ENCODE measurements around the gene C9orf78. TPM values are rescaled to one million over a fixed set of nuclear protein-coding genes. Genes with fewer than 3 reads are reported as not detected.

The C9orf78 gene
- total RNA-seq, 1 donor from 2014 or later: 37.7 TPM

GRCh38 chr9:129816501-129817435, 18.3 kb downstream of the C9orf78 start:
- Mint-ChIP-seq H3K9me3 (ENCODE audit: low read depth) (no peaks in the 10 kb centered on the region), H3K27me3 (ENCODE audit: low read depth) (no peaks in the 10 kb centered on the region), H3K4me1 (ENCODE audit: low read depth) (peaks cover 15% of the 10 kb centered on the region), H3K4me3 (ENCODE audit: unreplicated experiment) (no peak overlapping the region), H3K36me3 (ENCODE audit: low read depth) (peaks cover 14% of the 10 kb centered on the region), H3K27ac (ENCODE audit: unreplicated experiment) (no peak overlapping the region)
- TF ChIP-seq CTCF (IDR thresholded peaks at IDR 0.05): no peak
- no peak for DNase-seq (ENCODE audit: low spot score)

GRCh38 chr9:129815278-129815677, 19.8 kb downstream of the C9orf78 start:
- Mint-ChIP-seq H3K4me1 (ENCODE audit: low read depth) (peaks cover 15% of the 10 kb centered on the region), H3K36me3 (ENCODE audit: low read depth) (peaks cover 14% of the 10 kb centered on the region), H3K27ac (ENCODE audit: unreplicated experiment) (peak overlapping the region; percentile 61), H3K4me3 (ENCODE audit: unreplicated experiment) (no peak overlapping the region), H3K9me3 (ENCODE audit: low read depth) (no peaks in the 10 kb centered on the region), H3K27me3 (ENCODE audit: low read depth) (no peaks in the 10 kb centered on the region)
- no peak for TF ChIP-seq CTCF (IDR thresholded peaks at IDR 0.05)
- no peak for DNase-seq (ENCODE audit: low spot score)

- H3K4me1 Mint-ChIP-seq (ENCODE audit: low read depth): peaks cover 15% of the 10 kb centered on the region
- no peaks in the 10 kb centered on the region for H3K9me3 Mint-ChIP-seq (ENCODE audit: low read depth)
- no peak overlapping the region for H3K27ac Mint-ChIP-seq (ENCODE audit: unreplicated experiment)
- no peak overlapping the region for H3K4me3 Mint-ChIP-seq (ENCODE audit: unreplicated experiment)
- H3K36me3 Mint-ChIP-seq (ENCODE audit: low read depth): peaks cover 16% of the 10 kb centered on the region
- no peaks in the 10 kb centered on the region for H3K27me3 Mint-ChIP-seq (ENCODE audit: low read depth)
- no peak for TF ChIP-seq CTCF (IDR thresholded peaks at IDR 0.05)
- DNase-seq (ENCODE audit: low spot score): no peak
Observed at GRCh38 chr9:129814432-129815223, 20.4 kb downstream of the C9orf78 start.

- no peak for TF ChIP-seq CTCF (IDR thresholded peaks at IDR 0.05)
- Mint-ChIP-seq H3K36me3 (ENCODE audit: low read depth) (peaks cover 15% of the 10 kb centered on the region), H3K27me3 (ENCODE audit: low read depth) (no peaks in the 10 kb centered on the region), H3K9me3 (ENCODE audit: low read depth) (no peaks in the 10 kb centered on the region), H3K4me1 (ENCODE audit: low read depth) (peaks cover 15% of the 10 kb centered on the region), H3K27ac (ENCODE audit: unreplicated experiment) (no peak overlapping the region), H3K4me3 (ENCODE audit: unreplicated experiment) (no peak overlapping the region)
- no peak for DNase-seq (ENCODE audit: low spot score)
Observed at GRCh38 chr9:129813661-129814060, 21.4 kb downstream of the C9orf78 start.

GRCh38 chr9:129812385-129812784, 22.7 kb downstream of the C9orf78 start:
- no peaks in the 10 kb centered on the region for H3K27me3 Mint-ChIP-seq (ENCODE audit: low read depth)
- TF ChIP-seq CTCF (IDR thresholded peaks at IDR 0.05): no peak
- no peak overlapping the region for H3K4me3 Mint-ChIP-seq (ENCODE audit: unreplicated experiment)

More at GRCh38 chr9:129812385-129812784, 22.7 kb downstream of the C9orf78 start:
- Mint-ChIP-seq H3K27ac (ENCODE audit: unreplicated experiment) (no peak overlapping the region), H3K9me3 (ENCODE audit: low read depth) (no peaks in the 10 kb centered on the region), H3K4me1 (ENCODE audit: low read depth) (peaks cover 15% of the 10 kb centered on the region), H3K36me3 (ENCODE audit: low read depth) (peaks cover 12% of the 10 kb centered on the region)
- DNase-seq (ENCODE audit: low spot score): no peak

Measured in chondrocyte (in vitro differentiated cells).